GM19099 (cell line): Measurements from ENCODE around the gene EPS15.

Experiments
- POLR2A ChIP-seq: IDR thresholded peaks from 3 replicates; pipeline ENCODE4 v1.6.1; 2011; ENCODE audit warnings: low read depth; ENCODE audit not compliant: insufficient read length; ENCODE audit errors: extremely low read depth

The EPS15 gene

DNA sequence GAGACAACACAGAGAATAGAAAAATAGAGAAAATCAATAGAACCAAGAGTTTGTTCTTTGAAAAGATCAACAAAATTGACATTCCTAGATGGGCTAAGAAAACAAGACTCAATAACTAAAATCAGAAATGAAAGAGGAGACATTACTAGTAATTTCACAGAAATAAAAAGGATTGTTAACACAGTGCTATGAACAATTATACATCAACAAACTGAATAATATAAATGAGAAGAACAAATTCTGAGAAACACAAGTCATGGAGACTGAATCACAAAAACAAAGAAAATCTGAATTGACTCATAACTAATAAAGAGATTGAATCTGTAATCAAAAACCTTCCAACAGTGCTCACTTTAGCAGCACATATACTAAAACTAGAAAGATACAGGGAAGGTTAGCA lies 137.1 kb downstream of the EPS15 start:
- TF ChIP-seq POLR2A: no peak

DNA sequence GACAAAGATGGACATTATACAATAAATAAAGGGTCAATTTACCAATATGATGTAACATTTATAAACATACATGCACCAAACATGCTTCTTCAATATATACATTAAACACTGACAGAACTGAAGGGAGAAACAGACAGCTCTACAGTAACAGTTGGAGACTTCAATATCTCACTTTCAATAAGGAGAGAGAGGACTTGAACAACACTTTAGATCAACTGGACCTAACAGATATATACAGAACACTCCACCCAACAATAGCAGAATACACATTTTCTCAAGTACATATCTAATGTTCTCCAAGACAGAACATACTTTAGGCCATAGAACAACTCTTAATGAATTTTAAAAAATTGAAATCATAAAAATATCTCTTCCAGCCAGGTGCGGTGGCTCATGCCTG lies 138.1 kb downstream of the EPS15 start:
- no peak for TF ChIP-seq POLR2A

DNA sequence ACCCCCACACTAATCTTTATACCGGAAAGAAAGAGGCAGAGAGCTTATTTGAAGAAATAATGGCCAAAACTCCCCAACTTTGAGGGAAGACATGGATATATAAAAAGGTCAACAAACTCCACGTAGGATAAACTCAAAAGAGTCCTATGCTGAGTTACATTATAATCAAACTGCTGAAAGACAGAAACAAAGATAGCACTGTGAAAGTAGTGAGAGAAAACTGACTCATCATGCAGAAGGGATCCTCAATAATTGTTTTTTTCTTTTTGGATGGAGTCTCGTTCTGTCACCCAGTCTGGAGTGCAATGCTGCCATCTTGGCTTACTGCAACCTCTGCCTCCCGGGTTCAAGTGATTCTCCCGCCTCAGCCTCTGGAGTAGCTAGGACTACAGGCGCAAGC lies 140.2 kb downstream of the EPS15 start:
- no peak for TF ChIP-seq POLR2A

DNA sequence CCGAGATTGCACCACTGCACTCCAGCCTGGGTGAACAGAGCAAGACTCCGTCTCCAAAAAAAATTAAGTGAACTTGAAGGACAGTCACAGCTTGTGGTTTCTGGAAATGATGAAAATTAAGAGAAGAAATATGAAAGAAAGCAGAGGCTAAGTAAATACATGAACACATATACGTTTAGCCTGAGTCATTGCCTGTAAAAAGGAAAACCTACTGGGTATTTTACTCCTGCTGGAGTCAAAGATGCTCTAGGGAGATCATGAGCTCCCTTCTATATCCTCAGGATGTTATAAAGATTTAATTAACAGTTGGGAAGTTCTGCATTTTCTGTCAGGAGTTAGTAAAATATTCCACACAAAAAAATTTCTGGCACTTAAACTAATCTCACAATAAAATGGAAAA lies 145.2 kb downstream of the EPS15 start:
- TF ChIP-seq POLR2A: no peak

DNA sequence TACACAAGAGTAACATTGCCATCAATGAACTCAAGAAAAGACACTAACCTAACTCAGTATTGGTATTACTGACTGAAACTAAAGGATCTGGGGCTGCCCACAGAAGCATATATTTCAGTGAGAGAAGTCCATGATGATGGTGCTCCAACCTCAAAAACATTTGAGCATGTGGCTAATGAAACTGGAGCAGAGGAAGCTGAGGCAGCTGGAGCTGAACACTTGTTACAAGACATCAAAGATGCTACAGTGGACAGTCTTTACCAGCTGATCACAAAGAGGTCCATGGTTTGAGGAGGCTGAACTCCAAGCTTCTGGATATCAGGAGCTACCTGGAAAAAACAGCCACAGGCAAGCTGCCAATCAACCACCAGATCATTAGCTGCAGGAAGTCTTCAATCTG lies 146.5 kb downstream of the EPS15 start:
- no peak for TF ChIP-seq POLR2A

DNA sequence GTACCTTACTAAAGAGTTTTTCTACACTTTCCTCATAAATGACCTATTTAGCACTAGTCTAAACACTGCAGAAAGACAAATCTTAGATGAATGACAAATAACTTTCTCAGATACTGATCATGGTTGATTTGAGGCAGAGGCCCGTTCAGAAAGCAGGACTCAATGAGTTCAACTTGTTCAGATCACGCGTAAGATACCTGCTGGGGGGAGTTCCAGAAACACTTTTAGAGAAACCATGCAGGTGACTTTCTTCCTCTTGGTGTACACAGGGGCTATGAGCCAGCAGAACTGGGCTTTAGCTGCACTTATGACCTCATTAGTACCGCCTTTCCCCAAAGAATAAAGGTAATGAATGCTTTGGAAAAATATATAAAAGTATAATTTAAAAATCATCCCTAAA lies 149.9 kb downstream of the EPS15 start:
- no peak for TF ChIP-seq POLR2A

DNA sequence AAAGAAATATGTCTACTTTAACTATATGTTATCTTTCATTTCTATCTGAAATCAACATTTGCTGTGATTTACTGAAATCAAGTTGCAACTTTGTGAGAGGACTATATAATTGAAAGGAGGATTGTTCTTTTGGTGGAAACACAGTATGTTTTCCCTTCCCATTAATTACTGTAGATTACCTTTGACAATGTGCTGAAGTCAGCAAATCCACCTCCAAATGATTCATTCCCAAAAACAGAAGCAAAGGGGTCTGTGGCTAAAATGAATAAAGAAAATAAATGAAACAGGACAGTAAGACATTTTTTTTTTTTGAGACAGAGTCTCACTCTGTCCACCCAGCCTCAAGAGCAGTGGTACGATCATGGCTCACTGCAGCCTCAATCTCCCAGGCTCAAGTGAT lies 153.3 kb downstream of the EPS15 start:
- no peak for TF ChIP-seq POLR2A

DNA sequence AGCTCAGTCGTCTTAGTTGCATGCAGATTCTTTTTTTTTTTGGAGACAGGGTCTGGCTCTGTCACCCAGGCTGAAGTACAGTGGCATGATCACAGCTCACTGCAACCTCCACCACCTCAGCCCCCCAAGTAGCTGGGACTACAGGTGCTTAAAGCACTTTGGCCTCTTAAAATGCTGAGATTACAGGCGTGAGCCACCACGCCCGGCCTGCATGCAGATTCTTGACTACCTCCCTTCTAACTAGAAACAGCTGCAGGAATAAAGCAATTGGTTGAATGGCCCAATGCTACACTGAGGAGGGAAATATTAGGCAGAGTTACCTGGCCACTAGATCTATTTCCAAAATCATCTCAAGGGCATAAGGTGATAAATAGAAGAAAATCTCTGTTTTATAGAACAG lies 159.2 kb downstream of the EPS15 start:
- TF ChIP-seq POLR2A: no peak

DNA sequence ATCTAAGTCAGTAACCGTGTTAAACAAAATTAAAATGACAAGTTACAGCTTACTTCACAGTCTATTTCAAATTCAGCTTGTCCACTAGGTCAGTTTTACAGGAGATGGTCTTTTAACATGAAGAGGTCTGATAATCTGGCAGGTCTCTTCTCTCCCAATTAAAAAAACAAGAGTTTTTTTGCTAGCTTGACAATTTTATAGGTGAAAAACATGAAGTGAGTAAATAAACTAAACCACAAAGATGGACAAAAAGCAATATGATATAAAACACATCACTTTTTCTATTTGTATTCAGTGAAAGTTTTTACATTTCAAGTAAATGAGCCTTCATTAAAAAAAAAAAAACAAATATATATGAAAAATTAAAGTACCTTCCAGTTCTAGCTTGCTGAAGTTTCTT lies 163.7 kb downstream of the EPS15 start:
- TF ChIP-seq POLR2A: no peak

DNA sequence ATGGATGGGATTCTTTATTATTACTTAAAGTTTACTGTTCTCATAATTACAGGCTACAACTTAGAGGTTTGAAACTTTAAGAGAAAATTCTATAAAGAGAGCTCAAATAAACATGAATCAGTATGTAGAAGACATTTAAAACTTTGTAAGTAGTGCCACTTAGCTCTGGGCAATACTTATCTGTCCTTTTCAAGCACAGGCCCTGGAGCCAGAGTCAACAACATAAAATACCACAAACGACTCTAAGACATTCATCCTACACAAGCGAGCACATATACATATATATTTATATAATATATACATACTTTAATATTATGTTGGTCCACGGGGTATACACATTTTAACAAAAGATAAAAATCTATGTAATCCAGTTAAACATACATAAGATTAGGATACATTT lies 164.7 kb downstream of the EPS15 start:
- TF ChIP-seq POLR2A: no peak

DNA sequence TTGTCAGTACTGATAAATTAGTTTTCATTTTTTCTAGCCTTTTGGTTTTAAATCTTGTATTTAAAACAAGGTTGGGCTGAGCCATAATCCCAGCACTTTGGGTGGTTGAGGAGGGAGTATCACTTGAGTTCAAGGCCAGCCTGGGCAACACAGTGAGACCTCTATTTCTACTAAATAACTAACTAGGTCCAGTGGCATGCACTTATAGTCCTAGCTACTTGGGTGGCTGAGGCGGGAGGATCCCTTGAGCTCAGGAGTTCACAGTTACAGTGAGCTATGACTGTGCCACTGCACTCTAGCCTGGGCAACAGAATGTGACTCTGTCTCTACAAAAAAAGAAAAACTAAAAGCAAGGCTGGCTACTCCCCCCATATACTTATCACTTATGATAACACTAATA lies 167.2 kb downstream of the EPS15 start:
- no peak for TF ChIP-seq POLR2A

DNA sequence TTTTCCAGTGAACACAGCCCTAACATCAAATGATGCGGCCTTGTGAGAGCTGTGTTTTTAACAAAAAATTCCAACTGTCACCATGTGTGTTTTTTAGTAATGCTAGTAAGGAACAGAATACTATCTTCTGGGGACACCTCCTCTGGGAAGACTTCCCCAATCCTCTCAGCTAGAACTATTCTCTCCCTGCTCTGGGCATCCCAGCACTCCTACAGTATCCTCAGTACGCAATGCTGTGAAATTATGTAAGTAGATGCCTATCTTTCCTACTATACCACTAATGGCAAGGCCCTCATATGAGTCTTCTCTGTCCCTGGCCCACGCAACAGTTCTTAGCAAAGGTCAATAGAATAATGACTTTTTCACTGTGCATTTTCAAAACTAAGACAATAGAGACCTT lies 169.2 kb downstream of the EPS15 start:
- TF ChIP-seq POLR2A: no peak

DNA sequence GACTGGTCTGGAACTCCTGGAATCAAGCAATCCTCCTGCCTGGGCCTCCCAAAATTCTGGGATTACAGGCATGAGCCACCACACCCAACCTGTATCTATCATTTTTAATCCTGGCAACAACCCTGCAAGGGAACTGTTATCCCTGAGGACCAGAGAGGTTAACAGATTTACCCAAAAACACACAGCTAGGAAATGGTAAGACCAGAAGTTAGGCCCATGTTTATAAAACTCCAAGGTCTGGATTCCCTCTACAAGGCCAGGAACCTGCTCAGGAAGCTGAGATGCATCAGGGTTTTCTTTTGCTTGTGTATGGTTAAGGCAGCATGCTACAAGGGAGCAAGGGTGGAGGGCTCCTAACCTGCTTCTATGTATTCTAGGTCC lies 170.9 kb downstream of the EPS15 start:
- TF ChIP-seq POLR2A: no peak

DNA sequence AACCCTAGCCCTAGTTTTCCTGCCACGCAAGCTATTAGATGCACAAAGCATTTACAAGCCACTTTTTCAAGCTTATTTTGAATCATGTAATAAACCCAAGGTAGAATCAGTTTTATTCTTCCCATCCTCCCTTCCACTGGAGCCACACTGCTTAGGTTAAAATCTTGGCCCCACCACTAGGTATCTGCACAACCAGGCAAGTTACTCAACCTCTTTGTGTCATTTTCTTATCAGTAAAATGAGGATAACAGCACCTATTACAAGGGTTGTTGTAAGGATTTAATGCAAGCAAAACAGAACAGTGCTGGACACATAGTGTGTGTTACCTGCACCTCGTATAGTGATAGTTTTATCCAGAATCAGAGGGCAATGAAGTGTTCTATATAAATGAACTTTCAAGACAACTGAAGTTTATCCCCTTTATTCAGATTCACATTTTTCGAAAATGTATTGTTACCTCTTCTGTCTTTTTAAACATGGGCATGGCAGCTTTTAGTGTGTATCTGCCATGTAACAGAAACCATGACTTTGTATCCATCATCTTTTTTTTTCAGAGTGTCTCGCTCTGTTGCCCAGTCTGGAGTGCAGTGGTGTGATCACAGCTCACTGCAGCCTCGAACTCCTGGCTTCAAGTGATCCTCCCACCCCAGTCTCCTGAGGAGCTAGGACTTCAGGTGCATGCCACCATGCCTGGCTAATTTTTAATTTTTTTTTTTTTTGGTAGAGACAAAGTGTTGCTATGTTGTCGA lies 171.5 kb downstream of the EPS15 start:
- no peak for TF ChIP-seq POLR2A

DNA sequence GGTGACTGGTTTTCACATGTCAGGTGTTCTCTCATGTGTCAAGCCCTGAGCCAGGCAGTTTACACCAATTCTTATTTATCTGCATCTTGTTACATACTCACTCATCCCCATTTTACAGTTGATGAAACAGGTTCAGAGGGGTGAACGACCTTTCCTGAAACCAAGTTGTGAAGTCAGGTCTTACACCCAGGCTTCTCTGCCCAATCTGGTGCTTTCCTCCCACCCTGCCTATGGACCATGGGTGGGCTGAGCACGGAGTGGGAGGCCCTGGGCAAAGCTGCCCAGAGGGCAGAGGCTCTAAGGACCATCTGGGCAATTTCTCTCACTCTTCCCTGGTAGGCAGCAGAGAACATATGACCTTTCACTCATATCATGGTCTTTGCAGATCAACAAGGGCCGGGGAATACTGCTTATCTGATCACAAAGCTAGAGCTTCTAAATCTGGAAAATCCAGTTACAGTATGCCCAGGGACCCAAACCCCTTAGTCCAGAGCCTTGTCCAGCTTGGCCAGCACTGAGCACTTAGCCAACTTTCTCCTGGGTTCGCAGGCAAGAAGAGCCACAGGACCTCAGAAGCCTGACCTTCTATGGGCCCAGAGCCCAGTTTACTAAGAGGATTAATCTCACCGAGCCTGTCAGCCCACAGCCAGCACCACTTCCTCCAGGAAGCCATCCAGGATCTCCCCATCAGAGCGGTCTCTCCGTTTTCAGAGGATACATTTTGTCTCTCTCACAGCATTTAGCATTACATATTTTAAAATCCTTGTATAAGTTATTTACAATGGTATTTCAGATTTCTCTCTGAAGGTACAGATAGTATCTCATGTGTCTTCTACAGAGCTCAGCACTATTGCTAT lies 172.8 kb downstream of the EPS15 start:
- TF ChIP-seq POLR2A: no peak

DNA sequence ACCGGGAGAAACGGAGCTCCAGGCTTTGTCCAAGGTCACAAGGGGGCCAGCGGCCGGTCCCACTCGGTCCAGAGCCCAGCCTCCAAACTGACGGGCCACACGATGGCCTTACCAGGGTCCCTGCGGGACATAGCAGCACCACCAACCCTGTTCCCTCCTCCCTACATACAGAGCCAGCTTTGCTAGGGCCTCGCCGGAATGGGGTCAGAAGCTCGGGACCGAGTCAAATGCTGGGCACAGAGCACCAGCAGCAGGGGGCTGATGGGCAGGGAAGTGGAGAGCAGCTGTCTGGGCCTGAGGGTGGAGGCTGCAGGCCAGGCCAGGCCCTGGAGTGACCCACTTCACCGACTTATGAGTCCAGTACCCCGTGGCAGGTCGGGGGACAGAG lies 173.8 kb downstream of the EPS15 start:
- no peak for TF ChIP-seq POLR2A
